ENCODE results near the gene SCFD1. TPM values are rescaled to one million over a fixed set of nuclear protein-coding genes. Genes with fewer than 3 reads are reported as not detected.
"Not testable (repeated sequence)": the region's sequence is repeated elsewhere in the genome, so short reads cannot be mapped to it uniquely, and the experiment has no call there.

Gene SCFD1
- total RNA-seq, 1 donor from 2014 or later: 77.3 TPM

GRCh38 chr14:30588873-30589272 is 33.2 kb upstream of the SCFD1 start:
- peak overlapping the region; percentile 10 for H3K27ac Mint-ChIP-seq
- intact Hi-C loops (cut with micrococcal nuclease): loop anchor here (2.0 kb wide), 1 partner anchor 18 kb away; no protein-coding TSS in a partner anchor
- no peaks in the 10 kb centered on the region for H3K27me3 Mint-ChIP-seq (ENCODE audit: insufficient read depth)
- peaks cover 41% of the 10 kb centered on the region for H3K36me3 Mint-ChIP-seq (ENCODE audit: low read depth)
- DNase-seq (ENCODE audit: low spot score): no peak
- H3K4me3 Mint-ChIP-seq: no peak overlapping the region
- peaks cover 11% of the 10 kb centered on the region for H3K4me1 Mint-ChIP-seq (ENCODE audit: low read depth)
- peaks cover 14% of the 10 kb centered on the region for H3K9me3 Mint-ChIP-seq

- H3K27ac Mint-ChIP-seq: no peak overlapping the region
- H3K4me3 Mint-ChIP-seq: no peak overlapping the region
- peaks cover 11% of the 10 kb centered on the region for H3K4me1 Mint-ChIP-seq (ENCODE audit: low read depth)
- H3K9me3 Mint-ChIP-seq: no peaks in the 10 kb centered on the region
- no peaks in the 10 kb centered on the region for H3K27me3 Mint-ChIP-seq (ENCODE audit: insufficient read depth)
- DNase-seq (ENCODE audit: low spot score): no peak
- H3K36me3 Mint-ChIP-seq (ENCODE audit: low read depth): peaks cover 18% of the 10 kb centered on the region
- intact Hi-C loops (cut with micrococcal nuclease): no loop called here
These were observed 25.2 kb upstream of the SCFD1 start for GRCh38 chr14:30596935-30597334.

GRCh38 chr14:30597504-30597903 is 24.6 kb upstream of the SCFD1 start:
- Mint-ChIP-seq H3K27me3 (ENCODE audit: insufficient read depth) (no peaks in the 10 kb centered on the region), H3K4me3 (no peak overlapping the region), H3K27ac (no peak overlapping the region), H3K9me3 (no peaks in the 10 kb centered on the region), H3K36me3 (ENCODE audit: low read depth) (peaks cover 18% of the 10 kb centered on the region), H3K4me1 (ENCODE audit: low read depth) (peaks cover 11% of the 10 kb centered on the region)
- intact Hi-C loops (cut with micrococcal nuclease): no loop called here
- no peak for DNase-seq (ENCODE audit: low spot score)

GRCh38 chr14:30600922-30601918 is 20.9 kb upstream of the SCFD1 start:
- H3K27ac Mint-ChIP-seq: peak overlapping the region; percentile 59
- H3K27me3 Mint-ChIP-seq (ENCODE audit: insufficient read depth): no peaks in the 10 kb centered on the region
- no peaks in the 10 kb centered on the region for H3K9me3 Mint-ChIP-seq
- no peak overlapping the region for H3K4me3 Mint-ChIP-seq
- H3K36me3 Mint-ChIP-seq (ENCODE audit: low read depth): peaks cover 28% of the 10 kb centered on the region
- intact Hi-C loops (cut with micrococcal nuclease): no loop called here
- peaks cover 8% of the 10 kb centered on the region for H3K4me1 Mint-ChIP-seq (ENCODE audit: low read depth)
- DNase-seq (ENCODE audit: low spot score): no peak

GRCh38 chr14:30603402-30603801 is 18.7 kb upstream of the SCFD1 start:
- no peaks in the 10 kb centered on the region for H3K9me3 Mint-ChIP-seq
- H3K36me3 Mint-ChIP-seq (ENCODE audit: low read depth): peaks cover 34% of the 10 kb centered on the region
- no peak overlapping the region for H3K27ac Mint-ChIP-seq
- H3K4me1 Mint-ChIP-seq (ENCODE audit: low read depth): no peaks in the 10 kb centered on the region
- intact Hi-C loops (cut with micrococcal nuclease): no loop called here
- H3K4me3 Mint-ChIP-seq: no peak overlapping the region
- no peak for DNase-seq (ENCODE audit: low spot score)
- H3K27me3 Mint-ChIP-seq (ENCODE audit: insufficient read depth): no peaks in the 10 kb centered on the region

GRCh38 chr14:30604696-30605095 is 17.4 kb upstream of the SCFD1 start:
- DNase-seq (ENCODE audit: low spot score): not testable (repeated sequence)

GRCh38 chr14:30607156-30607780 is 14.9 kb upstream of the SCFD1 start:
- peaks cover 33% of the 10 kb centered on the region for H3K36me3 Mint-ChIP-seq (ENCODE audit: low read depth)
- no peak for DNase-seq (ENCODE audit: low spot score)
- H3K27me3 Mint-ChIP-seq (ENCODE audit: insufficient read depth): no peaks in the 10 kb centered on the region
- intact Hi-C loops (cut with micrococcal nuclease): no loop called here
- no peak overlapping the region for H3K27ac Mint-ChIP-seq
- no peak overlapping the region for H3K4me3 Mint-ChIP-seq
- H3K4me1 Mint-ChIP-seq (ENCODE audit: low read depth): peaks cover 7% of the 10 kb centered on the region
- no peaks in the 10 kb centered on the region for H3K9me3 Mint-ChIP-seq

More at GRCh38 chr14:30604696-30605095, 17.4 kb upstream of the SCFD1 start:
- H3K9me3 Mint-ChIP-seq; H3K4me1 Mint-ChIP-seq (ENCODE audit: low read depth); H3K27ac Mint-ChIP-seq; intact Hi-C loops (cut with micrococcal nuclease); H3K4me3 Mint-ChIP-seq; H3K27me3 Mint-ChIP-seq (ENCODE audit: insufficient read depth): not testable (repeated sequence)
- peaks cover 42% of the 10 kb centered on the region for H3K36me3 Mint-ChIP-seq (ENCODE audit: low read depth)

- Mint-ChIP-seq H3K9me3 (no peaks in the 10 kb centered on the region), H3K36me3 (ENCODE audit: low read depth) (peaks cover 31% of the 10 kb centered on the region), H3K27me3 (ENCODE audit: insufficient read depth) (no peaks in the 10 kb centered on the region), H3K27ac (no peak overlapping the region), H3K4me1 (ENCODE audit: low read depth) (peaks cover 7% of the 10 kb centered on the region), H3K4me3 (no peak overlapping the region)
- DNase-seq (ENCODE audit: low spot score): no peak
- intact Hi-C loops (cut with micrococcal nuclease): no loop called here
These were observed 13.5 kb upstream of the SCFD1 start for GRCh38 chr14:30608533-30609006.

GRCh38 chr14:30610787-30611343 is 11.3 kb upstream of the SCFD1 start:
- no peaks in the 10 kb centered on the region for H3K27me3 Mint-ChIP-seq (ENCODE audit: insufficient read depth)
- H3K4me1 Mint-ChIP-seq (ENCODE audit: low read depth): peaks cover 7% of the 10 kb centered on the region
- intact Hi-C loops (cut with micrococcal nuclease): no loop called here
- DNase-seq (ENCODE audit: low spot score): no peak
- H3K4me3 Mint-ChIP-seq: no peak overlapping the region
- H3K36me3 Mint-ChIP-seq (ENCODE audit: low read depth): peaks cover 26% of the 10 kb centered on the region
- no peaks in the 10 kb centered on the region for H3K9me3 Mint-ChIP-seq
- no peak overlapping the region for H3K27ac Mint-ChIP-seq

- Mint-ChIP-seq H3K36me3 (ENCODE audit: low read depth) (peaks cover 22% of the 10 kb centered on the region), H3K4me1 (ENCODE audit: low read depth) (peaks cover 7% of the 10 kb centered on the region), H3K4me3 (no peak overlapping the region), H3K27ac (no peak overlapping the region), H3K9me3 (no peaks in the 10 kb centered on the region), H3K27me3 (ENCODE audit: insufficient read depth) (no peaks in the 10 kb centered on the region)
- DNase-seq (ENCODE audit: low spot score): no peak
- intact Hi-C loops (cut with micrococcal nuclease): no loop called here
These were observed 8.0 kb upstream of the SCFD1 start for GRCh38 chr14:30614155-30614554.

GRCh38 chr14:30620178-30620577 is 1.9 kb upstream of the SCFD1 start:
- H3K9me3 Mint-ChIP-seq: no peaks in the 10 kb centered on the region
- peaks cover 20% of the 10 kb centered on the region for H3K36me3 Mint-ChIP-seq (ENCODE audit: low read depth)
- peak overlapping the region; percentile 64 for H3K4me3 Mint-ChIP-seq
- H3K4me1 Mint-ChIP-seq (ENCODE audit: low read depth): peaks cover 48% of the 10 kb centered on the region
- peak overlapping the region; percentile 71 for H3K27ac Mint-ChIP-seq
- intact Hi-C loops (cut with micrococcal nuclease): loop anchor here (5.0 to 10.0 kb wide), 4 partner anchors 505 to 942 kb away; partner anchors contain the start of genes HECTD1 and NUBPL
- H3K27me3 Mint-ChIP-seq (ENCODE audit: insufficient read depth): no peaks in the 10 kb centered on the region
- DNase-seq (ENCODE audit: low spot score): no peak

- peak; percentile 4 for DNase-seq (ENCODE audit: low spot score)
- intact Hi-C loops (cut with micrococcal nuclease): loop anchor here (5.0 to 10.0 kb wide), 4 partner anchors 503 to 941 kb away; partner anchors contain the start of genes HECTD1 and NUBPL
- Mint-ChIP-seq H3K36me3 (ENCODE audit: low read depth) (peaks cover 15% of the 10 kb centered on the region), H3K9me3 (no peaks in the 10 kb centered on the region), H3K4me3 (peak overlapping the region; percentile 99), H3K4me1 (ENCODE audit: low read depth) (peaks cover 53% of the 10 kb centered on the region), H3K27me3 (ENCODE audit: insufficient read depth) (no peaks in the 10 kb centered on the region), H3K27ac (peak overlapping the region; percentile 98)
These were observed 672 bp upstream of the SCFD1 start for GRCh38 chr14:30621354-30621939.
